Astrocyte (in vitro differentiated cells and primary cell): ENCODE results near the gene CCL5. TPM values are rescaled to one million over a fixed set of nuclear protein-coding genes. Genes with fewer than 3 reads are reported as not detected.

Experiments used
- DNase-seq: peaks from one replicate; pipeline ENCODE4 v3.0.0-alpha.2; 2010; ENCODE audit warnings: low read depth
- FAIRE-seq: peaks from 2 replicates; lab custom pipeline; 2011; peaks lifted over from hg19 to GRCh38; lab: Jason Lieb, UNC
- H2AFZ ChIP-seq: 2 replicates; pipeline ENCODE4 v1.6.0; 2012; ENCODE audit warnings: low read depth, low read length, inconsistent platforms
- H3K27ac ChIP-seq: 2 replicates; pipeline ENCODE4 v1.5.1; 2011; ENCODE audit warnings: low read depth, low read length, inconsistent platforms
- H3K27me3 ChIP-seq: 2 replicates; pipeline ENCODE4 v1.6.0; 2011; ENCODE audit warnings: low read length, inconsistent platforms; ENCODE audit not compliant: insufficient read depth
- H3K36me3 ChIP-seq: 2 replicates; pipeline ENCODE4 v1.5.1; 2011; ENCODE audit warnings: low read length, inconsistent platforms; ENCODE audit not compliant: insufficient read depth
- H3K4me1 ChIP-seq: 2 replicates; pipeline ENCODE4 v1.5.1; 2011; ENCODE audit warnings: low read length, inconsistent platforms; ENCODE audit not compliant: insufficient read depth
- H3K4me2 ChIP-seq: 2 replicates; pipeline ENCODE4 v1.6.0; 2012; ENCODE audit warnings: low read length, inconsistent platforms
- H3K4me3 ChIP-seq: 2 replicates; pipeline ENCODE4 v1.5.1; 2011; ENCODE audit warnings: low read depth, mild to moderate bottlenecking, low read length, inconsistent platforms; ENCODE audit not compliant: insufficient read depth
- H3K79me2 ChIP-seq: 2 replicates; pipeline ENCODE4 v1.6.0; 2012; ENCODE audit warnings: mild to moderate bottlenecking, low read length, inconsistent platforms; ENCODE audit not compliant: insufficient read depth
- H3K9ac ChIP-seq: 2 replicates; pipeline ENCODE4 v1.6.0; 2012; ENCODE audit warnings: mild to moderate bottlenecking, low read length, inconsistent platforms
- H3K9me3 ChIP-seq: 2 replicates; pipeline ENCODE4 v1.5.1; 2012; ENCODE audit warnings: low read depth, mild to moderate bottlenecking, low read length, inconsistent platforms; ENCODE audit not compliant: insufficient read depth
- H4K20me1 ChIP-seq: 2 replicates; pipeline ENCODE4 v1.6.0; 2012; ENCODE audit warnings: low read length, inconsistent platforms; ENCODE audit not compliant: insufficient read depth
- H3K27ac Mint-ChIP-seq: one replicate; pipeline ENCODE4 v1.8.0; 2021; ENCODE audit warnings: mild to moderate bottlenecking, mixed read lengths; ENCODE audit not compliant: unreplicated experiment
- H3K27me3 Mint-ChIP-seq: one replicate; pipeline ENCODE4 v1.8.0; 2021; ENCODE audit warnings: low read depth, mixed read lengths; ENCODE audit not compliant: unreplicated experiment
- H3K36me3 Mint-ChIP-seq: one replicate; pipeline ENCODE4 v1.8.0; 2021; ENCODE audit warnings: low read depth, mixed read lengths; ENCODE audit not compliant: unreplicated experiment
- H3K4me1 Mint-ChIP-seq: one replicate; pipeline ENCODE4 v1.8.0; 2021; ENCODE audit warnings: low read depth, mixed read lengths; ENCODE audit not compliant: unreplicated experiment
- H3K4me3 Mint-ChIP-seq: one replicate; pipeline ENCODE4 v1.8.0; 2021; ENCODE audit warnings: mild to moderate bottlenecking, moderate library complexity, mixed read lengths; ENCODE audit not compliant: unreplicated experiment
- H3K9me3 Mint-ChIP-seq: one replicate; pipeline ENCODE4 v1.8.0; 2021; ENCODE audit warnings: mild to moderate bottlenecking, mixed read lengths; ENCODE audit not compliant: unreplicated experiment
- CTCF ChIP-seq: IDR thresholded peaks from 2 replicates; pipeline ENCODE4 v1.5.1; 2011; ENCODE audit warnings: low read depth, mild to moderate bottlenecking, inconsistent platforms, low read length, moderate library complexity; ENCODE audit not compliant: insufficient read depth
- EZH2 ChIP-seq: IDR thresholded peaks from 2 replicates; pipeline ENCODE4 v1.6.1; 2012; ENCODE audit warnings: mild to moderate bottlenecking, low read length, inconsistent platforms; ENCODE audit not compliant: insufficient read depth
- total RNA-seq: library from RNA; stranded (reverse); gene quantifications from 2 replicates; pipeline ENCODE4 v1.2.1, GENCODE V29; 2021

Gene CCL5
- total RNA-seq, 1 donor from 2014 or later = 71.3 TPM

DNA sequence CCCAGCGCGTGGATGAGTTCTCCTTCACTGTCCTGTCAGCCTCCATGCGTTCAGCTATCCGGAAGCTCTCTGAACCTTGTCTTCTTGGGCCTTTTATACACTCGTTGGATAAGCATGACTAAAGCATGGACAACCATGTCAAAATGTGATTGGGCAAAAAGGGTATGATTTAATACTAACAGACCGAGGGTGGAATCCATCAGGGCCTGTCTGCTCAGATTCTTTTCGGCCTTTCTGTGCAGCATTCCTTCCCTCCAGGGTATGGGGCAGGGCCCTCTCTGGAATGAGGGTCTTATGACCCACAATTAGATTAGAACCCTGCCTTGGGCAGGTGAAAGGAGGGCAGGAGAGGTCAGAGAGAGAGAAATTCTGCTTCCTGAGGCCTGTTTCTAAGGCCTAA, 14.0 kb upstream of the CCL5 start:
- Mint-ChIP-seq H3K4me3 (no peak overlapping the region), H3K4me1 (peaks cover 42% of the 10 kb centered on the region), H3K36me3 (no peaks in the 10 kb centered on the region), H3K9me3 (no peaks in the 10 kb centered on the region), H3K27ac (no peak overlapping the region), H3K27me3 (no peaks in the 10 kb centered on the region)
- Histone ChIP-seq H3K4me2 (no peak overlapping the region), H2AFZ (no peak overlapping the region), H3K9me3 (no peaks in the 10 kb centered on the region), H3K27me3 (no peaks in the 10 kb centered on the region), H3K9ac (no peak overlapping the region), H3K4me1 (peaks cover 8% of the 10 kb centered on the region), H3K4me3 (no peak overlapping the region), H3K36me3 (no peaks in the 10 kb centered on the region), H3K79me2 (no peaks in the 10 kb centered on the region), H3K27ac (no peak overlapping the region), H4K20me1 (no peaks in the 10 kb centered on the region)
- TF ChIP-seq EZH2 (no peak), CTCF (no peak)
- DNase-seq (no peak), FAIRE-seq (no peak)

- Histone ChIP-seq H3K4me3 (no peak overlapping the region), H3K4me2 (no peak overlapping the region), H3K27ac (no peak overlapping the region), H3K9ac (no peak overlapping the region), H4K20me1 (no peaks in the 10 kb centered on the region), H3K27me3 (no peaks in the 10 kb centered on the region), H2AFZ (no peak overlapping the region), H3K9me3 (no peaks in the 10 kb centered on the region), H3K79me2 (no peaks in the 10 kb centered on the region), H3K36me3 (no peaks in the 10 kb centered on the region), H3K4me1 (peaks cover 8% of the 10 kb centered on the region)
- no peak for FAIRE-seq
- Mint-ChIP-seq H3K9me3 (no peaks in the 10 kb centered on the region), H3K27ac (no peak overlapping the region), H3K4me3 (no peak overlapping the region), H3K4me1 (peaks cover 38% of the 10 kb centered on the region), H3K36me3 (no peaks in the 10 kb centered on the region), H3K27me3 (no peaks in the 10 kb centered on the region)
- no peak for TF ChIP-seq CTCF
- no peak for TF ChIP-seq EZH2
- DNase-seq = no peak
Measured at GRCh38 chr17:35893751-35894150, 13.6 kb upstream of the CCL5 start.

GRCh38 chr17:35892091-35893035, 12.2 kb upstream of the CCL5 start:
- H3K27ac ChIP-seq = no peak overlapping the region
- H3K27me3 Mint-ChIP-seq = no peaks in the 10 kb centered on the region
- peak overlapping the region; percentile 38 for H3K27ac Mint-ChIP-seq

More at GRCh38 chr17:35892091-35893035, 12.2 kb upstream of the CCL5 start:
- H3K9me3 Mint-ChIP-seq = no peaks in the 10 kb centered on the region
- no peaks in the 10 kb centered on the region for H3K36me3 ChIP-seq
- no peaks in the 10 kb centered on the region for H4K20me1 ChIP-seq
- no peaks in the 10 kb centered on the region for H3K36me3 Mint-ChIP-seq
- no peak overlapping the region for H3K4me2 ChIP-seq
- H3K4me1 ChIP-seq = peaks cover 8% of the 10 kb centered on the region
- TF ChIP-seq EZH2 (no peak), CTCF (no peak)
- FAIRE-seq (no peak), DNase-seq (no peak)
- no peak overlapping the region for H2AFZ ChIP-seq
- H3K4me3 Mint-ChIP-seq = no peak overlapping the region
- no peak overlapping the region for H3K4me3 ChIP-seq
- H3K9me3 ChIP-seq = no peaks in the 10 kb centered on the region
- H3K27me3 ChIP-seq = no peaks in the 10 kb centered on the region
- peaks cover 27% of the 10 kb centered on the region for H3K4me1 Mint-ChIP-seq
- no peak overlapping the region for H3K9ac ChIP-seq
- no peaks in the 10 kb centered on the region for H3K79me2 ChIP-seq
